AML-193 (cell line): Measurements from ENCODE around the gene SFN.
A peak's percentile ranks its signal among the peaks of the same experiment; 100 is the strongest.
"Not testable (repeated sequence)": the region's sequence is repeated elsewhere in the genome, so short reads cannot be mapped to it uniquely, and the experiment has no call there.

ENCODE experiments used
- DNase-seq, 2 experiments: peaks; one replicate each; lab custom pipeline; 2025; lab: John Stamatoyannopoulos, UW

The SFN gene

GRCh38 chr1:26862781-26863684 lies at the start of gene SFN:
Gene SFN (plus strand): TSS chr1:26863149. CDS start chr1:26863213, 64 bp downstream.
- DNase-seq, result no peak

GRCh38 chr1:26814377-26814776 lies 48.6 kb upstream of the SFN start:
- DNase-seq, result no peak

GRCh38 chr1:26814893-26815292 lies 48.1 kb upstream of the SFN start:
- DNase-seq, result no peak

DNA sequence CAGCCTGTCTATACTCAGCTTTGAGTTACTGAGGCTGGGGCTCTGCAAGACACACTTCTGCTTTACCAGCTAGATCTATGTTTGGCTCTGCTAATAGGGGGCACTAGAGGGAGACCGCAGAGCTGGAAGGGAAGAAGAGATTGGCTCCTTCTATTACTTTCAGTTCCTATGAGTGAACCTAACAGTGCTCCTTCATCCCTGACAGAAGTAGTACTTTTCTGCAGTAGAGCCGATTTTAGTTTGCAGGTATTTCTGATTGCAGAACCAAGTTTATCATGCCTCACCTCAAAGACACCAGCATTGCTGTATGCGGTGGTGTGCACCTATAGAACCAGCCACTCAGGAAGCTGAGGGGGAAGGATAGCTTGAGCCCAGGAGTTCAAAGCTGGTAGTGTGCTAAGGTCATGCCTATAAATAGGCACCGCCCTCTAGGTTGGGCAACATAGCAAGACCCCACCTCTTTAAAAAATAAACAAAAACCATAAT lies 42.1 kb upstream of the SFN start:
- peak; percentile 74 to 83 for DNase-seq

DNA sequence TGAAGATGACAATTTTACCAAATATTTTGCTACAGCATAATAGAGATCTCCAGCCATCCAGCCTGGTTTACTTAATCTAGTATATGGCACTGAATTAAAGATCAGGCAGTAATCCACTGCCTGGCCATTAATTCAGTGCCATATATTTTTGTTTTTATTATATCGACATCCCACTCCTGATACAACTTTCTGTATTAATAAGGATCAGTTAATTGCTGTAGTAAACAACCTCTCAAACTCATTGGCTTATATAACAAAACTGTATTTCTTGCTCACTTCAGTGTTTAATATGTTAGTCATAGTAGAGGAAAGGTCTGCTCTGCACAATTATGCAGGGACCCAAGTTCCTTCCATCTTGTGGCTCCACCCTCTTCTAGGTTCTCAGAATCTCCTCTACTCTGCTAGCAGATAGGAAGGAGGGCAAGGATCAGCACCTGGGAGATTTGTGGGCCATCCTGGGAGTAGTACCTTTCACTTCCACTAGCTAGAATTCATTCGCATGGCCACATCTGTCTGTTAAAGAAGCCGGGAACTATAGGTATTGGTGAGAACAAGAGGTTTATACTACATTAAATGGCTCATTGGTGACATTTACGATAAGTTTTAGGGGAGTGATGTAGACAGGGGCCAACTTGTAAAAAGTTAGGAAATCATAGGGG lies 40.1 kb upstream of the SFN start:
- no peak for DNase-seq

DNA sequence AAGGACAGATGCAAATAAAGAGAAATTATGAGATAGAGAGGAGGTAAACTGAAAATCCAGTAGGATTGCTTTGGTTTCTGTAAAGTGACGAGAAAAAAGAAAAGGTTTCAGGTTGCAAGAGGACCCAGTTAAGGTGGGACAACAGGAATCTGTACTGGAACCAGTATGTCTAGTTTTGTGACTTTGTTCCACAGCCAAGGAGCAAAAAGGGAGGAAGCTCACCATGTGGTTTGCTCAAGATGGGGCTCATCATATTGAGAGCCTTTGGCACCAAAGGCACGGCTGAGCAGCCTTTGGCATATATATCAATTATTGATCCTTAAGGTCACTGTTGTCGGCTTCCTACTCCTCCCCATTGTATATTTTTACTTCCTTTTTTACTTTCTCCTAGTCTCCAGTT lies 38.2 kb upstream of the SFN start:
- DNase-seq, result no peak

GRCh38 chr1:26826261-26827105 lies 36.5 kb upstream of the SFN start, which contains the start of gene ZDHHC18:
Gene ZDHHC18 (plus strand): TSS chr1:26826688. CDS start chr1:26826805, 117 bp downstream.
- DNase-seq, result peak; percentile 15 to 17

GRCh38 chr1:26827106-26827604 lies 35.8 kb upstream of the SFN start:
- DNase-seq, result no peak

- DNase-seq, result no peak
Observed at GRCh38 chr1:26827663-26828062, 35.3 kb upstream of the SFN start.

GRCh38 chr1:26828411-26828991 lies 34.4 kb upstream of the SFN start:
- peak in 1 of 2 experiments; percentile 28 for DNase-seq

GRCh38 chr1:26829184-26829911 lies 33.6 kb upstream of the SFN start:
- no peak for DNase-seq

GRCh38 chr1:26831059-26831458 lies 31.9 kb upstream of the SFN start:
- DNase-seq, result no peak

- DNase-seq, result no peak
Observed at GRCh38 chr1:26831546-26832248, 31.3 kb upstream of the SFN start.

DNA sequence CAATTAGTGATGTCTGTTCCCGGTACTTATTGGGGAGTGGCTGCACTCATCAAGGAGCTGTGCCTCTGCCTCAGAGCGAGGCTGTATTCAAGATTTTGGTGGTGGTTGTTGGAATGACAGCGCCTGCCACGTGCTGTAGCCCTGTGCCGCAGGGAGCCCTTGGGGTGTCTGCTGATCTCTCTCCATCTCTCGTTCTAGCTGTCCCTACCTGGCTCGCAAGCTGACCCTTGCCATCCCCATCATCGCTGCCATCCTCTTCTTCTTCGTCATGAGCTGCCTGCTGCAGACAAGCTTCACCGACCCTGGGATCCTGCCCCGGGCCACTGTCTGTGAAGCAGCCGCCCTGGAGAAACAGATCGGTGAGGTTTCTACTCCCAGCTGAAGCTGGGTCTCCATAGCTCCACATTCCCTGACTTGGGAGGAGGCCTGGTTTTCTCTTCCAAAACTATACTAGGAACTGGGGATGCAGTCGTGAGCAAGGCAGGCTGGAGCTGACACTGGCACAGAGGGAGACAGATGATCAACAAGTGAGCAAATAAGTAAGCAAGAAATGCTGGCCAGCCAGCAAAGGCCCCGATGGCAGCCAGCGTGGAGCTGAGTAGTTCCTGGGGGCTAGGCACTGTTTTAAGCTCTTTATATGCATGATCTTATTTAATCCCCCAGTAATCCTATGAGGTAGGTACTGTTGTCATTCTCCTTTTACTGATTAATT lies 30.5 kb upstream of the SFN start:
- DNase-seq, result no peak

- peak; percentile 81 to 84 for DNase-seq
Observed at GRCh38 chr1:26833432-26834405, 29.2 kb upstream of the SFN start.

DNA sequence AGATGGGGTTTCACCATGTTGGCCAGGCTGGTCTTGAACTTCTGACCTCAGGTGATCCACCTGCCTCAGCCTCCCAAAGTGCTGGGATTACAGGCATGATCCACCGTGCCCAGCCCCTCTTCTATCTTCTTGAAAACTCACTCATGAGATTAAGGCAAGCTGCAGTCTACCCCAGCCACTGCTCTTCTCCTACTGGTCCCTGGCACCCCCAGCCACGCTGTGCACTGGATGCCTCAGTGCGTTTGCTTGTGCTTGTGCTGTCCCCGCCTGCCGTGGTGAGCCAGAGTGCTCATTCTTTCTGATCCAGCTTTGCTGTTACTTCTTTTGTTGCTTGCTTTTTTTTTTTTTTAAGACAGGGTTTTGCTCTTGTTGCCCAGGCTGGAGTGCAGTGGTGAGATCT lies 25.3 kb upstream of the SFN start:
- DNase-seq, result not testable (repeated sequence)

- DNase-seq, result no peak
Observed at GRCh38 chr1:26838474-26839338, 24.2 kb upstream of the SFN start.
